Activated T-helper 9 cell treated with anti-CD3 and anti-CD28 coated beads, Interleukin-2, amount 50 U/mL, for 16 hours (primary cell): ENCODE results near the gene NCKAP5L.

Experiments used
- DNase-seq: peaks from one replicate; pipeline ENCODE4 v3.0.0-alpha.2; 2020; ENCODE audit warnings: low read depth

The NCKAP5L gene

DNA sequence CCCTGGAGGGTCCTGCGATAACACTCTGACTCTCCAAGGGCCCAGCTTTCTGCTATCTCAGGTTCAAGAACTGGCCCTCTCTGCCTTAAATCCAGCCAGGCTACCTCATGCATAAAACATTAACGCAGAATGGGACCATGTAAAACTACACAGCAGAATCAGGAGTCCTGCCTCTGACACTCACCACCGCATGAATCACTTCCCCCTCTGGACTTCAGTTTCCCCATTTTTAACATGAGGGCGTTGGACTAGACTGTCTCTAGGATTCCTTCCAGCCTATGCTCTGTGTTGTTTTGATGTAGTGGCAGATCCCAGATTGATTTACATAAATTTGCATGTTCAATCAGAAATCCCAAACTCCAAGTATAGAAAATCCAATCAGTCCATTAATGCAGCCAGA is 3.3 kb downstream of the NCKAP5L start:
- DNase-seq = no peak

DNA sequence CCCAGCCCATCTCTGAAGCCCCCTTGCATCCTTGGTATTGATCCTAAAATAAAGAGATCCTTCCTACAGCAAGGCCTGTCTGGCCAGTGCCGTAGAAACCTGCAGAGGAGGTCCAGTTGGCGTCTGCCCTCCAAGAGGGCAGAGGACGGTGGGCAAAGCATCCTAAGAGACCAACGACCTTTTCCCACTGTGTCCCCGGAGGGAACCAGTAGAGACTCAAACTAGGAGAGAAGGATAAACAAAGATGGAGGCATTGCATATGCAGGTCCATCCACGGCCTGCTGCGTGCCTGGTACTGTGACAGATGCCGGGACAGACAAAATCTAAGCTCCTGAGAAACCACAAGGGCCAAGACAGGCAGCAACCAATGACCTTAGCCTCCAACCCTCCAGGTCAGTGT is 3.8 kb downstream of the NCKAP5L start:
- DNase-seq = no peak

DNA sequence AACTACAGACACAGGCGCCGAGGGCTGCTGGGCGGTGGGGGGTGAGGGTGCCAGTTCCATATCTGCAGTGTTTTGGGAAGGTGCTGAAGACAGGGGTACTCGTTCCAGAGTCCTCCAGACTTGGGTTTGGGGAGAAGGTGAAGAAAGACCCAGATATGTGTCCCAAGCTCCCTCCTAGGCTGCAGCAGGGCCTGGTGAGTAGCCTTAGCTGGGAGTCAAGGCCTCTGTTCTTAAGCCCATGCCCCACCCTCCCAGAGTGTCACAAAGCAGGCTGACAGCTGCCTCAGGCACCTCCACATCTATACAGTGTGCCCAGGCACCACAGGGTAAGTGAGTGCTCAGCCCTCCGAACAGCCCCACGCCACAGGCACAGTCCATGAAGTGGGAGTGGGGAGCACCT is 4.3 kb downstream of the NCKAP5L start:
- no peak for DNase-seq

DNA sequence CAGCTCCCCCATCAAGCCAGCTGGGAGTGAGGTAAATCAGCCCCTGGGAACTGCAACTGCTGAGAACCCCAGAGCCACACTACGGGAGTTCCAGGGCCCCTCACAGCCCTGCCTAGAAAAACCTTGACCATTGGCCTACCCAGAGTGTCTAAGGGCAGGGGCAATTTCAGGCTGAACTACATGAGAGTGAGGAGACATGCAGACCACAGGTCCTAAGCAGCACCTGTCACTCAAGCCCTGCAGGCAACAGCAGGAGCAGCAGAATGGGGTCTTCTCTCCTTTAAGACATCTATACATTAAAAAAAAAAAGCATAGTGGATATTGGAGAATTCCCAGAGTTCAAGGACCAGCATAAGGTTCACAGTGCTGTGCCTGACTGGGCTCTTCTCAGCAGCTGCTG is 4.9 kb downstream of the NCKAP5L start:
- no peak for DNase-seq

DNA sequence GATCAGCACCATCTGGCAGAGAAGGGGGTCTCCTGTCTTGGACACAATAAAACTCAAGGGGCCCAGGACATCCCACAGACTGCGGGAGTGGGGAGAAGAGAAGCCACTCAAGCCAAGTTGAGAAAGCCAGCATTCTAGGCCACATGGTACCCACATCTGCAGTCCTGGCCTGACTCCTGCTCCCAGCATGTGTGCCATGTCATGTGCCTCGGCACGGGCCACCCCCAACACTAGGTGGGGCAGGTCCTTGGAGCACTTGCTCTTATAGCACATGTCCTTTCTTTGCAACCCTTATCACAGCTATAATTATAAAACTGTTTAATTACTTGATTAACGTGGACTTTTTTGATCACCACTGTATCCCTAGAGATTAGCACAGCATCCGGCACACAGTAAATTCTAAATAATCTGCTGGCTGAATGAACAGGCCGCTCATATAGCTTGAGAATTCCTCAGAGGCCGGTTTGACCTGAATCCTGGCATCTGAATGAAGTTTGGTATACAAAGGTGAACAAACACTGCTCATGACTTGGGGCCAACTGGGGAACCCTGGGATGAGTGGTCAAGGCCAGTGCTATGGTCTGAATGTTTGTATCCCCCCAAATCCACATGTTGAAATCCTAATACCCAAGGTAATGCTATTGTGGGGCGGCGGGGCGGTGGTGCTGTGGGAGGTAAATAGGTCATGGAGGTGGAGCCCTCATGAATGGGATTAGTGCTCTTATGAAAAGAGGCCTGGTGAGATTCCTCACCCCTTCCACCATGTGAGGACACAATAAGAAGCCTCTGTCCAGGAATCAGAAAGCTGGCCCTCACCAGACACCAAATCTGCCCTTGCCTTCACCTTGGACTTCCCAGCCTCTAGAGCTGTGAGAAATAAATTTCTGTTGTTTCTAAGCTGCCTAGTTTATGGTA is 6.6 kb downstream of the NCKAP5L start:
- no peak for DNase-seq

DNA sequence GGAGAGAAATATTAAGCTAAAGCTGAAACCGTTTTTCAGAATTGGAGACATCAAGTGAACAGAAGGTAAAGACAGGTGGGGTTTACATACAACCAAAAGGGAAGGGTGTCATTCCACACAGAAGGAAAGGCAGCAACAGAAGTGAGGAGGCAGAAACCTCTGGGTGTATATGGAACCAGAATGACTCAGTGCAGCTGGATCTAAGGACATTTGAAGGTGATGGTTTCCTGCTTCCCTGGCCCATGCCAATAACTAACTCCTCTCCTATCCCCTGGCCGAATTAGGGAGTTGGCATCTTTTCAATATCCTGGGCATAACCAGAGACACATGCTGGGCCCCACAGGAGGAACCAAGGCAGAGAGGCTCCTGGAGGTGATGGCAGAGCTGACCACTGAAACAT is 8.4 kb downstream of the NCKAP5L start:
- DNase-seq = no peak

DNA sequence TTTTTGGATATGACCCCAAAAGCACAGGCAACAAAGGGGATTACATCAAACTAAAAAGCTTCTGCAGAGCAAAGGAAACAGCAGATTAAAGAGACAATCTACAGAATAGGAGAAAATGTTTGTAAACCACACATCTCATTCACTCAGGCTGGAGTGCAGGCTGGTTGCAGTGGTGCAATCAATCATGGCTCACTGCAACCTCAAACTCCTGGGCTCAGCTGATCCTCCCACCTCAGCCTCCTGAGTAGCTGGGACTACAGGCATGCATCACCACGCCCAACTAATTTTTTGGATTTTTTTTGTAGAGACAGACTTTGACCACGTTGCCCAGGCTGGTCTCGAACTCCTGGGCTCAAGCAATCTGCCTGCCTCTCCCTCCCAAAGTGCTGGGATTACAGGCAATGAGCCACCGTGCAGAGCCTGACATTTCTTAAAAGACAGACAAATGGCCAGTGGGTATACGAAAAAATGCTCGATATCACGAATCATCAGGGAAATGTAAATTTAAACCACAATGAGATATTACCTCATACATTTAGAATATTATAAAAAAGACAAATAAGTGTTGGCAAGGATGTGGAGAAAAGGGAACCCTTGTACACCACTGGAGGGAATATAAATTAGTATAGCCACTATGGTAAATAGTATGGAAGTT is 9.8 kb downstream of the NCKAP5L start:
- DNase-seq = no peak

DNA sequence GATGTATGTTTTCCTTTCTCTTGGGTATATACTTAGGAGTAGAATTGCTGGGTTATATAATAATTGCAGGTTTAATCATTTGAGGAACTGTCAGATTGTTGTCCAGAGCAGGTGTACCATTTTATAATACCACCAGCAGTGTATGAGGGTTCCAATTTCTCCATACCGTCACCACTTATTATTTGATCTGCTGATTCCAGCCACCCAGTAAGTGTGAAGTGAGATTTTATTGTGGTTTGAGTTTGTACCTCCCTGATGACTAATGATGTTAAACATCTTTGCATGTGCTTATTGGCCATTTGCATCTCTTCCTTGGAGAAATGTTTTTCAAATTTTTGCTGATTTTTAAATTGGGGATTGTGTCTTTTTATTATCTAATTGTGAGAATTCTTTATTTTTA is 15.1 kb downstream of the NCKAP5L start:
- DNase-seq = no peak

DNA sequence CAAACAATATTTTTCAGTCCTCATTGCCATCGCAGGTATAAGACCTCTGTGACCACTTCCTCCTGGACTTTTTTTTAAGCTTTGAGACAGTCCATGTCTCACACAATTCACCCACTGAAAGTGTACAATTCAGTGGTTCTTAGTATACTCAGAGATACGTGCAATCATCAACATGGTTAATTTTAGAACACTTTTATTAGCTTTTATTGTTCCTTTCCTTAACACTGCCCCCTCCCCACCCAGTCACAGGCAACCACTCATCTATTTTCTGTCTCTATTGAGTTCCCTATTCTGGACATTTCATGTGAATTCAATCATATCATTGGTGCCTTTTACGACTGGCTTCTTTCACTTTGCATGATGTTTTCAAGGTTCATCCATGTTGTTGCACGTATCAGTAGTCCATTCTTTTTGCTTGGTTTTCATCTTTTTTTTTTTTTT is 16.2 kb downstream of the NCKAP5L start:
- no peak for DNase-seq

DNA sequence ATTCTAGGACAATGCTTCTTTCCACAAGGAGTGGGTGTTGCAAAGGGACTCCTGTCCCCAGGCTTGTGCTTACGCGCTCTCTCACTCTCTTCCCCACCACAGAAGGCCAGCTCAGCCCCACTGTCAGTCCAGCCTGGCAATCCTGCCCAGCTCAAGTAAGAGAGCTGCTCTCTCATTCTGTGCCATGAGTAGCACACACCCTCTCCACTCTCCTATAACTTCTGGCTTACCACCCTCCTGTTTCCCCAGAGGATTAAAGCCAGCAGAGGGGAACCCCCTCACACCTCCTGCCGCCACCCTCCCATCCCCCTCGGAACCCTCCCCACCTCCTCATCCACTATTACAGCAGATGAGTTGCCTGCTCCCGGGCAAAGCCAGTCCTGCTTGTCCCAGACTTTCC is 17.1 kb downstream of the NCKAP5L start:
- DNase-seq = no peak

DNA sequence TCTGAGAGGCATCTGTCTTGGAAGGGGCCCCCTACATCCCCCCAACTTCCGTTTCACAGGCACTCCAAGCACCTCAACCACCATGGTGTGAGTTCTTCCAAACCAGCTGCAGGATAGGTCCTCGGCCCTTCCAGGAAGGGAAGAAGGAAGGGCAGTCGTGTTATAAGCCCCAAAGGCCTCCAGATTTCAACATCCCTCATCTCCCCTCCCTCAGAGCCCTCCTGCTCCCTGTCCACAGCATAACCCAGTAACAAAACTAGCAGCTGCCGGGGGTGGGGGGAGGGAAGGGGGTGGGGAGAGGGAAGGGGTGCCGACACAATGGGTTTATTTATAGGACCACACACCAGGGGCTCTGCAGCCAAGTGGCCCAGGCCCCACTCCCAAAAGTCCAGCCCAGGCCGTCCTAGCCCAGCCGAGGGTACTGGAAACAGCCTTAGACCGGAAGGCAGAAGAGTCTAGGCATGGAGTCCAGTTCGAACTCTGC is 18.3 kb downstream of the NCKAP5L start:
- DNase-seq = no peak

DNA sequence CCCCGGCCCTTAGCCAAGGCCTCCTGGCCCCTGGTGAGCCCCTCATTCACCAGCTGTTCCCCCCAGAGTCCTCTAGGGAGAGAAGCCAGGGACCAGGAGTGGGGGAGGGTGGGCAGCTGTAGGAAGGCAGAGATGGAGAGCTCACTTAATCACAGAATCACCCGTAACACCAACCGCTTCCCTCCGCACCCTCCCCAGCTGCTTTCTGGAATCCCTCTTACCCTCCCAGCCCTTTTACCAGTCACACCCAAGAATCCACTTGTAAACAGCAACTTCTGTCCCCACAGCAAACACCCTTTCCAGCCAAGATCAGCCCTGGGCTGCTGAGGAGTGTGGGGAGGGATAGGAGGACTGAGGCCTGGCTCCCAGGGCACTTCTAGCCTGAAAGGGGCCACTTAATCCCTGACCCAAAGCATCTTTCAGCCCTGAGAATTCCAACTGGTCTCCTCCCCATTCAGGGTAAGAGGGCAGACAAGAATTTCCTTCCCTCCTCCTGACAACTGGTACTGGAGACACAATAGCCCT is 18.8 kb downstream of the NCKAP5L start:
- no peak for DNase-seq

DNA sequence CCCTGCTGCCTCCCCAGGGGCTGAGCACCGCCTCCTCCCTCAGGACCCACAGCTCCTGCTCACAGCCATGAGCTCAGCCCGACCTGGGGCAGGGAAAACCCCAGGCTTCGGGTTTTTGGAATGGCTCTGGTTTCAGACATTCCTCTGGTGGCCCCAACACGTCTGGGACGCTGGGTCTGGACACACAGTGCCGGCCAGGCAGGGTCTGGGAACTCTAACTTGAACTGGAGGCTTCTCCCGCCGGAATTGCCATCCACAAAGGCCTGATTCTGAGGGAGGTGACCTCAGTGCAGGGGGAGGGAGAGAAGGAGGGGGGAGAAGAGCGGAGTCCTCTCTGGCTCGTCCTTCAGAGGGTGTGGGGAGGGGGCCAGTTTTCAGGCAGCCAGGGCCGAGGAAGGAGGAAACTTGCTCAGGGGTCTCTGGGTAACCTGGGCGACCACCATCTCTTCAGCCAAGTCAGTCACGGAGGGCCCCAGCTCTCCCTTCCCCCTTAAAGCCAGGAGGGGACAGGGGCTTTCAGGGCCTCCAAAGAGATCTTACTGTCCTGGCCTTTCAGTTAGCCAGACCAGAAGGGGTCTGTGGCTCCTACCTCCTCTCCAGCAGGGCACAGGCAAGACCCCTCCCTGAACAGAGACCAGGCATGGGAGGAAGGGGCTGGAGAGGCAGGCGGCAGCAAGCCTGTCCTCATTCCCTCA is 19.4 kb downstream of the NCKAP5L start:
- no peak for DNase-seq

DNA sequence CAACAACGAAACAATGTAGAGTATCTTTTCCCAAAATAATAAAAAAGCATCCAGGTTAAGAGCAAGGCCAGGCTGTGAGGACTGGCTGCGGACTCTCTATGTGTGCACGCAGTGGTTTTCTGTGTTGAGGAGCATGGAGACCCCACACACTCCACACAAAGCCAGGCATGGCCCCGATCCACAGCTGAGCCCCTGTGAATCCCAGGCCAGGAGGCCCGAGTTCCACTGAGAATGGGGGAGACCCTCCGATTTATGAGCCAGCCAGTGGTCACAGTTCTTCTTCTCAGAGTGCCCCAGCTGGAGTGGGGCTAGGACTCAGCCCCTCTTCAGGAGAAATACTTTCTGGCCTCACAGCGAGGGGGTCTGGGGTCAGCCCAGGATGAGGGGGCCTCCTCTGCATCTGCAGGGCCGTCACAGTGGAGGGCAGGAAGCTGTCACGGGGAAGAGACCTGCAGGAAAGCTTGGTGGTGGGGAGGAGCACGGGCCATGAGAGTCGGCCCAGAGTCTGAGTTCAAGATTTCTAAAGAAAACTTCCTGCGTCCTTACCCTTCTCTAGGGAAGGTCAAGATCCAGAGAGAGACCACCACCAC is 20.1 kb downstream of the NCKAP5L start:
- DNase-seq = no peak

DNA sequence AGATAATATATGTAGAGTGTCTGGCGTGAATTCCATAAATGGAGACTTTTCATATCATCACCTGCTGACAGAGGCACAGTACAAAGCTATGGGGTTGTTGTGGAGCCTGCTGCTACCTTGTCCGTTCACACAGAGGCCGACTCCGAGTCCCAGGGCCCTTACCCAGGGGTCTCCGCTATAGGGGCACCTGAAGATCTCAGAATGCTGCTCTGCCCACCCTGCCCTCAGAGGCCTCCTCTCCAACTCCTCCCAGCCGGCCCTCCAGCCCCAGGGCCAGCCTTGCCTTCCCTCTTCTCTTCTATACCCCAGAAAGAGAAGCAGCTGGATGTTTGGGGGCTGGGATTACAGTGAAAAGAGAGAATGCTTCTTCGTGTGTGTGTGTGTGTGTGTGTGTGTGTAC is 21.3 kb downstream of the NCKAP5L start:
- DNase-seq = no peak

DNA sequence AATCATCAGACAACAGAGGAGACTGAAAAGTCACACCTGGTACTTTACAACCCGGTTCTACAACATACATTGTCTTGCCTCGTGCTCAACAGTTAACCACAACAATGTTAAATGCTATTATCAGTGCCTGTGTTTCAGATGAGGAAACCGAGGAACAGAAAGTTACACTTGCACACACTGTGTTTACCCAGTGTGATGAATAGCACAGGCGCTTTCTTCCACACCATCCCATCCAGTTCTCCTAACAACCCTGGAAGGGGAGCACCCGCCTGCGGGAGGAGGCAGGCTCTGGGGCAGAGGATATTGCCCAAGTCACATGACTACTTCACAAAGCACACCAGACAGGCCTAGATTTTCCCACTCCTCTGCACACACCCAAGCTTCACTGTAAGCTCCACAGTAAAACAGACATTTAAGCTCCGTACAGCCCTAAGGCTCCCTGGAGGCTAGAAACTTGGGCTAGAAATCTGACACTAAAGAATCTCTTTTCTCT is 21.8 kb downstream of the NCKAP5L start:
- no peak for DNase-seq

DNA sequence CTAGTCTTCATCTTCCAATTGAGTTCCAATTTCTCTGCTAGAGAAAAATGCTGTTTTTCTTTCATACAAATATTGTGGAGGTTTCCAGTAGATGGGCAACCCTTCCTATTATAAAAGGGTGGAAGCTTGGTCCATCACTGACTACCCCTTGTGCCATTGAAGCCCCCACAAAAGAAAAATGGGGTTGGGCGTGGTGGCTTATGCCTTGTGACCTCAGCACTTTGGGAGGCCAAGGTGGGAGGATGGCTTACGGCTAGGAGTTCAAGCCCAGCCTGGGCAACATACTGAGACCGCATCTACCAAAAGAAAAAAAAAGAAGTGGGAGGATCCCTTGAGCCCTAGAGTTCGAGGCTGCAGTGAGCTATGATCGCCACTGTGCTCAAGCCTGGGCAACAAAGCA is 22.8 kb downstream of the NCKAP5L start:
- no peak for DNase-seq

DNA sequence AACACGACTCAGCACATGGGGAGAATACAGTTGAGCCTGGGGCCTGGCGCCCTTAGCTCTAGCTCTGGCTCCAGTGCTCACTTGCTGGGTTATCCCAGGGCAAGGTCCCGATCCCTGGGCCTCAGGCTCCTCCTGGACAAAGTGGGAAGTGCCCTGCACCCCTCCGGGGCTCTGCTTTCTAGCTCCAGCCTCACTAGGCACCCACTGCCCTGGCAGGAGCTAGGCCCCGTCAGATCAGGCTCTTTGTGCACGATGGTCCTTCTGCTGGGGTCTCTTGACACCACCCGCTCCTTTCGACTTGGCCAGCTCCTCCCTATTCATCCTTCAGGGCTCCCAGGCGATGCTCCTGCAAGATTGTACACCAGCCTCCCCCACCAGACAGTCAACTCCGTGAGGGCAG is 23.4 kb downstream of the NCKAP5L start:
- DNase-seq = no peak

DNA sequence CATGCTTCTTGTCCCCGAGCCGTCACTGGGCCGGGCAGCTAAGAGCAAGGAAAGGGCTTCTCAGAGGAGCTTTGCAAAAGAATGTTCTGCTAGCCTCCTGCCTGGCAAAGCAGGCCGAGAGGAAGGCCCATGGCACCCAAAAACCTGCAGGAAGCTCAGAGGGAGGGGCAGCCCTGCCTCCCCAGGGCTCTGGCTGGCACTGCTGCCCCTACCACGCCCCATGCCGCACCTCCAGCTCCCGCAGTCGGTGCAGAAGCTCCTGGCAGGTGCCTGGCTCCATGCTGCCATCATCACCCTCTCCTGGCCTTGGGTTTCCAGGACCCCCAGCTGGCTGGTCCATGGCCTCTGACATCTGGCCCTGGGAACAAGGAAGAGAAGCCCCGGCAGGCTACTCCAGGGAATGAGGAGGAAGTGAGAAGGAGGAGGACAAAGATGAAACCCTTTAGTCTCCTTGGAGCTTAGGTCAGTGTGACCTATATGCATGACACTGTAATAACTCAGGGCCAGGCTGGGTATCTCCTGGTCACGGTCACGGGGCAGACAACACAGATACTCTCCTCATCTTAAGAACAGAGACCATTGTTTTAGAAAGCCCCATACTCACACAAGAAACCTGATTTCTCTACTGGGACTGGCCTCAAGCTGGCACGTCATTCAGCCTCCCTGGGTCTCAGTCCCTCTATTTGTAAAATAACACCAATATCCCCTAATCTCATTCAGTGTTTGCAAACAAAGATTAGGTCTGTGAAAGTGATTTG is 24.3 kb downstream of the NCKAP5L start:
- DNase-seq = no peak

DNA sequence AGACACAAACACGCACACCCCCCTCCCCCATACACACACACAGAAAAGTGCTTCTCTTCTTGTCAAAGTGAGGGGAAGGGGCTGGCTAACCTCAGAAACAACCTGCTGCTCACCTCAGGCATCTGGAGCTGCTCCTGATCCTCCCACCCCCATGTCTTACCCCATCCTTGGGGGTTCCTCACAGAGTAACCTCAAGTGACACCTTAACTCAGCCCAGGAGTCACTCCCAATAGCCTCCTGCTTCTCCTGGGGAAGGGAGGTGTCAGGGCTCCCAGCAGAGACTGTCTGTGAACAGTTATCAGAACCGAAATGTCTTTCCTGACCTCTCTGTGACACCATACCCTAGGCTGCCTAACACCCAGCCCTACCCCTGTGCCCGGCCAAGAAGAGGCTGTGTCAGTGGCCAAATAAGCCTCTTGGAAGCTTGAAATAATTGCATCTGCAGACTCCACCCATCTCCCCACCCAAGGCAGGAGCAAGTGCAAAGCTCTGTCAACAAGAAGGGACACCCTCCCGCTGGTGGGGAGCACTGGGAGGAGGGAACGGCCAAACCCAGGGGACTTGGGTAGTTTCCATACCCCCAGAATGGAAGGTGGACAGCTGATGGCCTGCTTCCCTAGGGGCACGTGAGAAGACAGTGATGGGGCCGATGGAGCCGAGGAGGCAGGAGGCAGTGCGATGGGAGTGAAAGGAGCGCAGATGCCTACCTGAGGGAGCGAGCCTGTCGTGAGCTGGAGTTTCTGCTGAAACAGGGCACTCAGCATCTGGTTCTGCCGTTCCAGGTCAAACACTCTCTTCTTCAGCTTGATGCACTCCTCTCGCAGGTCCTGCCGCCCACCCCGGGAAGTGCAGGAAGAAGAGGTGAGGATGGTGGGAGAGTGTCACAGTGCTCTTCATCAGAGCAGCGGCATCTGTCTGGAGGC is 26.8 kb downstream of the NCKAP5L start:
- DNase-seq = no peak
